Activated naive CD8-positive, alpha-beta T cell (primary cell): ENCODE results near the gene ENTHD1.
"Not testable (repeated sequence)": the region's sequence is repeated elsewhere in the genome, so short reads cannot be mapped to it uniquely, and the experiment has no call there.

ENCODE experiments used
- H3K27ac Mint-ChIP-seq: one replicate; pipeline ENCODE4 v1.8.0; 2021; ENCODE audit warnings: mixed read lengths
- H3K27me3 Mint-ChIP-seq: one replicate; pipeline ENCODE4 v1.8.0; 2021; ENCODE audit warnings: mixed read lengths
- H3K36me3 Mint-ChIP-seq: one replicate; pipeline ENCODE4 v1.8.0; 2021; ENCODE audit warnings: mixed read lengths
- H3K4me1 Mint-ChIP-seq: one replicate; pipeline ENCODE4 v1.8.0; 2021; ENCODE audit warnings: low read depth, mixed read lengths
- H3K4me3 Mint-ChIP-seq: one replicate; pipeline ENCODE4 v1.8.0; 2021; ENCODE audit warnings: mild to moderate bottlenecking, mixed read lengths
- H3K9me3 Mint-ChIP-seq: one replicate; pipeline ENCODE4 v1.8.0; 2021; ENCODE audit warnings: low read depth, mixed read lengths

ENTHD1 gene

DNA sequence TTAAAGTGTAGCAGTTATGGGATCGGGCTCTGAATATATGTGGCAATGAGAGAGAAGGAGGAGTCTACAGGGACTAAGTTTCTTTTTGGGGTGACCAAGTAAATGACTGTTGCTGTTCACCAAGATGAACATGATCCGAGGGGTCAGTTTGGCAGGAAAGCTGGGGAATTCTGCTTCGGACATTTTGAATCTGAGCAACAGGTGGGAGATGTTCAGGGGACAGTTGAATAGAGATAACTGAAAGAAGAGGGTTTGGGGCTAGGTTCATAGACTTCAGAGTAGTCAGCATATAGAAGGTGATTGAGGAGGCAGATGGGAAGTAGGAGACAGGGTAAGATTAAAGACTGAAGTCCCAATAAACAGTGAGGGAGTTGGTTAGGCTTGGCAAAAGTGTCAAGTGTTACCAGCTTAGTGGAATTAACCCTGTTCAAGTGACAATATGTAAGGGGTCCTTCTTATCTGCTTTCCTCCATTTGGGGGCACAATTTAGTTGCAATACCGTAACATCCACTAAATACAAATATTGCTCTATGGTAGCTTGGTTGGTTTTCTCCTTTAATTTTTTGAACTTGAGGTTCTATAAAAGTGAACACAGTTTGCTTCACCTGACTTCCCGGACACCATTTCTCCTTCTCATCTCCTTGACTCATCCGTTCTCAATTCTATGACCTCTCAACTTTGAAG lies 2.9 kb upstream of the ENTHD1 start:
- Mint-ChIP-seq H3K4me3 (no peak overlapping the region), H3K27me3 (no peaks in the 10 kb centered on the region), H3K9me3 (no peaks in the 10 kb centered on the region), H3K36me3 (no peaks in the 10 kb centered on the region), H3K4me1 (peaks cover 32% of the 10 kb centered on the region), H3K27ac (no peak overlapping the region)

DNA sequence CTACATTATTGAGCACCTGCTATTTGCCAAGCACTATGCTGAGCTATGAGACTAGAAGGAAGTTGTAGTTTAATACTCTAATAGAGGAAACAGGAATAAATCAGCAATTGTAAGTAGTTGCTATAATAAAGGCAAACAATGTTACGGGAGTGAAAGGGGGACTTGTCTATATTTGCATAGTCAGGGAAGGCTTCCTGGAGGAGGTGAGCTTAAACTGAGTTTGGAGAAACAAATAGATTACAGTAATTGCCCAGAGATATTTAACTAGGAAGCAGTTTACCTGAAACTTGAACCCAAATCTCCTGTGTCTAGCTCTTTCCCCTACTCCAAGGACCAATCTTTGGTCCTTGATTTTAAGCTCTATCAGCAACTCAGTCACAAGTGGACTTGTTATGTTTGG lies 2.1 kb upstream of the ENTHD1 start:
- H3K27ac Mint-ChIP-seq = no peak overlapping the region
- no peaks in the 10 kb centered on the region for H3K36me3 Mint-ChIP-seq
- peaks cover 32% of the 10 kb centered on the region for H3K4me1 Mint-ChIP-seq
- no peaks in the 10 kb centered on the region for H3K9me3 Mint-ChIP-seq
- H3K4me3 Mint-ChIP-seq = no peak overlapping the region
- no peaks in the 10 kb centered on the region for H3K27me3 Mint-ChIP-seq

- H3K27ac Mint-ChIP-seq = no peak overlapping the region
- H3K36me3 Mint-ChIP-seq = no peaks in the 10 kb centered on the region
- no peaks in the 10 kb centered on the region for H3K27me3 Mint-ChIP-seq
- no peak overlapping the region for H3K4me3 Mint-ChIP-seq
- peaks cover 23% of the 10 kb centered on the region for H3K4me1 Mint-ChIP-seq
- H3K9me3 Mint-ChIP-seq = no peaks in the 10 kb centered on the region
Observed at GRCh38 chr22:39894554-39895092, 1.1 kb upstream of the ENTHD1 start.

DNA sequence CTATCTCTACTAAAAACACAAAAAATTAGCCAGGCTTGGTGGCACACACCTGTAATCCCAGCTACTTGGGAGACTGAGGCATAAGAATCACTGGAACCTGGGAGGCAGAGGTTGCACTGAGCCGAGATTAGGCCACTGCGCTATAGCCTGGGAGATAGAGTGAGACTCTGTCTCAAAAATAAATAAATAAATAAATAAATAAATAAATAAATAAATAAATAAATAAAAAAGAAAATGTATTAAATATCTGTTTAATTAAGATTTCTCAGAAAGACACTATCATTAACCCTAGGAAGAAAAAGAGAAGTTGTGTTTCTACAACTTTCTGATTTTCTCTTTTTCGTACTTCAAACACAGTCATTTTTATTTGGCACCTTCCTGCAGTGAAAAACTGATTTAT lies 3.6 kb downstream of the ENTHD1 start:
- not testable (repeated sequence) for H3K27ac Mint-ChIP-seq, H3K27me3 Mint-ChIP-seq, H3K4me3 Mint-ChIP-seq, H3K36me3 Mint-ChIP-seq, H3K9me3 Mint-ChIP-seq
- peaks cover 14% of the 10 kb centered on the region for H3K4me1 Mint-ChIP-seq

DNA sequence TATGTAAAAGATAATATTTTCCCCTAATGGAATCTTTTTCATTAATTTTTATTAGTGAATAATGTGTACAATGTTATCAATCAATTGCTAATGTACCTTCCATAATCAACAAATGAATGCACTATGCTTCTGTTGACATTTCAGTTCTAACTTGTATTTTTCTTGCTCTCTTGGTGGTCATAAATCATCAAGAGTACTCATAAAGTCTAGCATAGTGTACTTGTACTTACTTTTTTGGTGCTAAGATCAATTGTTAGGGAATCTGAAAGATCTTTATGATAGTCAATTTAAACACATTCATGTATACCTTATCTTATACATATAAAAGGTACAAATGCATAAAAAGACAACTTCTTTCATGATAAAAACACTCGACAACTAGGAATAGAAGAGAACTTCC lies 10.5 kb downstream of the ENTHD1 start:
- no peaks in the 10 kb centered on the region for H3K9me3 Mint-ChIP-seq
- H3K27ac Mint-ChIP-seq = no peak overlapping the region
- no peaks in the 10 kb centered on the region for H3K4me1 Mint-ChIP-seq
- no peaks in the 10 kb centered on the region for H3K36me3 Mint-ChIP-seq
- no peaks in the 10 kb centered on the region for H3K27me3 Mint-ChIP-seq
- H3K4me3 Mint-ChIP-seq = no peak overlapping the region

DNA sequence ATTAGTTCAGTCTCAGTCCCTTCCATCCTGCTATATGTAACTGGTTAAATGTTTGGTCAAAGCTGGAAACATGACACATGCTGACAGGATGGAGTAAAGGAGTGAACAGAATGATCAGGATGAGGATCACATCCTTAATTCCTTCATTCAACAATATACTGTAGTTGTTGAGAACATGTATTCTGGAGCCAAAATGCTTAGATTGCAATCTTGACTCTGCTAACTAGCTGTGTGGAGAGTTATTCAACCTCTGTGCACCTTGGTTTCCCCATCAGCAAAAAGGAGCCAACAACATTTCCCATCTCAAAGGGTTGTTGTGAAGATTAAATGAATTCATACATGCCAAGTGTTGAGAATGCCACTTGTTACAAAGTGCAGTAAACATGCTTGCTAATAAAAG lies 12.8 kb downstream of the ENTHD1 start:
- H3K27ac Mint-ChIP-seq = no peak overlapping the region
- peaks cover 1% of the 10 kb centered on the region for H3K4me1 Mint-ChIP-seq
- no peak overlapping the region for H3K4me3 Mint-ChIP-seq
- no peaks in the 10 kb centered on the region for H3K36me3 Mint-ChIP-seq
- H3K27me3 Mint-ChIP-seq = no peaks in the 10 kb centered on the region
- H3K9me3 Mint-ChIP-seq = no peaks in the 10 kb centered on the region

DNA sequence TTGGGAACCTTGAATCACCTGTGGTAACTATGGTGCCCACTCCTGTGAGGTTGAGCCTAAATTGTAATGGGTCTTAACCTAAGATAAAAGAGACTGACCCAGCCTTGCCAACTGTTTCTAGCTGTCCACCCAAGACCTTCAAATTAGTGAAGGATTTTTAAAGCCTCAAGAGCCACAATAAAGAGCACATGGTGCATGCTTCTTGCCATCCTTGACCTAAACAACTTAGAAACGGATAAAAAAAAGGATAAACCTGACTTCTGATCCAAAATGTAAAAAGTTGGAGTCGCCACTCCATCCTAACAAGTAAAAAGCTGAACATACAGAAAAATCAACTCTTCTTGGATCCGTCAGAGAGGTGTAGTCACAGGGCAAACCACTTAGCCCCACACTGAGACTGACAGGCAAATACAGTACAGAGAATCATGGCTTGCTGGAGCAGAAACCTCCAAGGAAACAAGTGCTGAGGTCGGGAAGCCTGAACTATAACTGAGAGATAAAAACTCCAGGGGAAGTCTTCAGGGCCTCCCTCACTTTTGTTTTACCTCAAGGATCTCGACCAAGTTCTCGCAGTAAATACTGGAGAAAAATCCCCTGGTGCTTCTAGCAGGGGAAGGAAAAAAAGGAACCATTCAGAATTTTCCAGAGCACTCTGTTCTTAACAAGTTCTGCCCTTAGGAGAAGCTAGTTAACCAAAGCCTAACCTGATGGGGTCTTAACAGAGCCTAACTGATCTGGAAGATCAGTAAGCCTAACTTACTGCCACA lies 16.3 kb downstream of the ENTHD1 start:
- no peaks in the 10 kb centered on the region for H3K9me3 Mint-ChIP-seq
- H3K36me3 Mint-ChIP-seq = no peaks in the 10 kb centered on the region
- H3K27me3 Mint-ChIP-seq = no peaks in the 10 kb centered on the region
- H3K27ac Mint-ChIP-seq = no peak overlapping the region
- no peak overlapping the region for H3K4me3 Mint-ChIP-seq
- peaks cover 14% of the 10 kb centered on the region for H3K4me1 Mint-ChIP-seq

GRCh38 chr22:39875176-39875885 lies 18.2 kb downstream of the ENTHD1 start:
- not testable (repeated sequence) for H3K36me3 Mint-ChIP-seq, H3K4me3 Mint-ChIP-seq, H3K27ac Mint-ChIP-seq, H3K9me3 Mint-ChIP-seq, H3K27me3 Mint-ChIP-seq
- peaks cover 14% of the 10 kb centered on the region for H3K4me1 Mint-ChIP-seq

GRCh38 chr22:39873965-39874364 lies 19.6 kb downstream of the ENTHD1 start:
- no peaks in the 10 kb centered on the region for H3K9me3 Mint-ChIP-seq
- H3K27ac Mint-ChIP-seq = no peak overlapping the region
- H3K27me3 Mint-ChIP-seq = no peaks in the 10 kb centered on the region
- peaks cover 14% of the 10 kb centered on the region for H3K4me1 Mint-ChIP-seq
- H3K4me3 Mint-ChIP-seq = peak overlapping the region; percentile 8
- peaks cover 3% of the 10 kb centered on the region for H3K36me3 Mint-ChIP-seq

DNA sequence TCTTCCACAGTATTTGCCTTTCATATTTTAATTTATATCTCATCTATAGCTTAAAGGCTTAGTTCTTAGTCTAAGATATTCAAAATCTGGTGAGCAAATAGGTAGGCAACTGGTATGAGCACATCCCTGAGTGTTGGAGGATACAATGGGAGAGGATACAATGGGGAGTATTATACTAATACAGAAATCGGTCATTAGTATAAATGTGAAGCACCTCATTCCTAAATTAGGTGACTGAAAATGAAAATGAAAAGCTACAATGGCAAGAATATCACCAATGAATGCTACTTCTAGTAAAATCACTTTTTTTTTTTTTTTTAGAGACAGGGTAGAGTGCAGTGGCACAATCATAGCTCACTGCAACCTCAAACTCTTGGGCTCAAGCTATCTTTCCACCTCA lies 21.0 kb downstream of the ENTHD1 start:
- Mint-ChIP-seq H3K4me3 (no peak overlapping the region), H3K27me3 (no peaks in the 10 kb centered on the region), H3K36me3 (peaks cover 4% of the 10 kb centered on the region), H3K4me1 (peaks cover 13% of the 10 kb centered on the region), H3K9me3 (no peaks in the 10 kb centered on the region), H3K27ac (no peak overlapping the region)

- Mint-ChIP-seq H3K4me3 (no peak overlapping the region), H3K36me3 (peaks cover 4% of the 10 kb centered on the region), H3K4me1 (peaks cover 13% of the 10 kb centered on the region), H3K27me3 (no peaks in the 10 kb centered on the region), H3K27ac (no peak overlapping the region), H3K9me3 (no peaks in the 10 kb centered on the region)
Observed at GRCh38 chr22:39871008-39871798, 22.4 kb downstream of the ENTHD1 start.

DNA sequence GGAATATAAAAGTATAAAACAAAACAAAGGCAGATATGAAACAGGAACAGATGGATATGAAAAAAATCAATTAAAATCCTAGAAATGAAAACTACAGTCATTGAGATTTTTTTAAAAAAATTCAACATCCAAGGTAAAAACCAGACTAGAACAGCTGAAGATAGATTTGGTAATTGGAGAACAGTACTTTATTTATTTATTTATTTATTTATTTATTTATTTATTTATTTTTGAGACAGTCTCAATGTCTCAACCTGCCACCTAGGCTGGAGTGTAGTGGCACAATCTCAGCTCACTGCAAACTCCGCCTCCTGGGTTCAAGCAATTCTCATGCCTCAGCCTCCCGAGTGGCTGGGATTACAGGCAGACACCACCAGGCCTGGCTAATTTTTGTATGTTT lies 23.8 kb downstream of the ENTHD1 start:
- H3K4me1 Mint-ChIP-seq = peaks cover 13% of the 10 kb centered on the region
- H3K4me3 Mint-ChIP-seq, H3K27me3 Mint-ChIP-seq, H3K9me3 Mint-ChIP-seq, H3K27ac Mint-ChIP-seq, H3K36me3 Mint-ChIP-seq: not testable (repeated sequence)

GRCh38 chr22:39868741-39869140 lies 24.8 kb downstream of the ENTHD1 start:
- Mint-ChIP-seq H3K36me3 (peaks cover 6% of the 10 kb centered on the region), H3K27me3 (no peaks in the 10 kb centered on the region), H3K4me3 (no peak overlapping the region), H3K9me3 (no peaks in the 10 kb centered on the region), H3K4me1 (peaks cover 6% of the 10 kb centered on the region), H3K27ac (no peak overlapping the region)

DNA sequence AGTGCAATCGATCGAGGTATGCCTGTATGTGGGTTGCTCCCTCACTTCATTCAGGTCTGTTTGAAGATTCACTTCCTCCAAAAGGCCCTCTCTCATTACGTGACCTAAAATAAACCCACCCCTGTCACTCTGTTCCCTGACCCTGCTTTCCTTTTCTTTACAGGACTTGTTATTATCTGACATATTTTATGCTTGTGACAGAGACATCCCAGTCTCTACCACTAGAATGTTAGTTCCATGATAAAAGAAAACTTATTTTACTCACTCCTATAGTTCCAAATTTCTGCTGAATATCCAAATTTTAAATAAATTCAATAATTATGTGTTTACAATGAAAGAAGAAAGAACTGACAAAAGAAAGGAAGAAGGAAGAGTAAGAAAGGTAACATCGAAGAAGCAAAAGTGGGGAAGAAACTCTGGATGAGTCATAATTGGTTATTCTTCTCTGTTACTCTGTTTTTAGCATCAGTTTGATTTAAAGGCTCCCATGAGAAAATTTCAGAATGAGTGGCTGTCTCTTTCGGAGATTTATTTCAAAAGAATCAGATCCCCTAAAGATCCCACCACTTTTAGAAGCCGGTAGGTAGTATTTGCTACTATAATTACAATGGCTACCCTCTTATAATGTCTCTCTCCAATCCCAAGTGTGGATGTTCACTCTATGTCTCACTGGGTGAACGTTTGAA lies 33.5 kb downstream of the ENTHD1 start:
- Mint-ChIP-seq H3K36me3 (peaks cover 2% of the 10 kb centered on the region), H3K27ac (peak overlapping the region; percentile 3), H3K4me1 (peaks cover 17% of the 10 kb centered on the region), H3K4me3 (peak overlapping the region; percentile 36), H3K27me3 (no peaks in the 10 kb centered on the region), H3K9me3 (no peaks in the 10 kb centered on the region)
